Activated CD8-positive, alpha-beta memory T cell treated with anti-CD3 and anti-CD28 coated beads for 4 hours (primary cell): ENCODE results near the gene QSOX2.

ENCODE experiments used
- DNase-seq, 2 donors: peaks; one replicate each; pipeline ENCODE4 v3.0.0-alpha.2; 2020; ENCODE audit warnings: low read depth in 2 of 2

Gene QSOX2

DNA sequence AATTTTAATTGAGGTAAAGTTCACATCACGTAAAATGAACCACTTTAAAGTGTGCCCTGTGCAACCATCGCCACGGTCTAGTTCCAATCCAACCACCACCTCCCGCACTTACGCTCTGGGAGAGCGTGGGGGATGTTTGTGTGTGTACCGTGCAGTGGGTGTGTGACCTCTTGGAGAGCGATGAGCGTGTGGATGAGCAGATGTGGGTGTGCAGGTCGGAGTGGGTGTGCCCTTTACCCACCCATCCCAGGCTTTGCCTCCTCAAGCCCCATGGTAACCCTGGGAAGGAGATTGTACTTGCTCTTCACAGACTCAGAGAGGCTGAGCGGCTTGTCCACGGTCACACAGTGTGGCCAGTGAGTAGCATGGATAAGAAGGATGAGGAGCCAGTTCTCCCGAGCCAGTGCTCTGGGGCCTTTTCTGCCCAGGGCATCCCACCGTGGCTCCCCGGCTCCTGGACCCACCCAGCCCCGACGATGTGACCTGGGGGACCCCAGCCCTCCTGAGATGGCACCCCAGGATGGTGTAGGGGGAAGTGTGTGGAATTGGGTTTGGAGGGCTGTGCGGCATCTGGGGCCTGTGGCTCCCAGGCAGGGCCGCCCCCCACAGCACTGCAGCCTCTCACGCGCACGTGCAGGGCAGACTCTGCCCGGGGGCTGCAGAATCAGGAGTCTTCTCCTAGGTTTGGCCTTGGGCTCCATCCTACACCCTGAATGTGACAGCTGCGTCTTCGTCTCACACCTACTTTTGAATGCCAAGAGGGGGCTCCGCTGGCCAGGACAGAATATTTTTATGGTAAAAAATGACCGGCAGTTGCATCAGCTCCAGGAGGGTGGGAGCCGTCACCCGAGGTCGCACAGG, 54.3 kb downstream of the QSOX2 start:
- no peak for DNase-seq

DNA sequence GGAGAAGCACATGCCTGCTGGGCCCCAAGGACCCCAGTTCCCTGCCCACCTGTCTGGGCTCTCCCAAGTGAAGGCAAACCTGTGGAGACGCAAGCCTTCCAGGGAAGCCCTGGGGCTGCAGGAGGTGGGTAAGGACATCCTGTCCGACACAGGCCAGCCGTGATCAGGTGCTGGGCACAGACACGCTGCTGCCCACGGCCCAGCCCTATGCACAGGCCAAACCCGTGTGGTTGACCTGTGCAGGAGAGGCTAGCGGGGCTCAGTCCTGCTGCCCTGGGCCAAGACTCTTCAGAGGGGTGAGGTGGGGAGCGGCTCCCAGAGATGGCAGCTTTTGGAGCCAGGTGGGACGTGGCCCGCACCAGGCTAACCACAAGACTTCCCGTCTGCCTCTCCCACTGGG, 55.0 kb downstream of the QSOX2 start:
- no peak for DNase-seq

- no peak for DNase-seq
Measured at GRCh38 chr9:136190237-136190601, 55.4 kb downstream of the QSOX2 start.

- no peak for DNase-seq
Measured at GRCh38 chr9:136189394-136190236, 56.0 kb downstream of the QSOX2 start.

DNA sequence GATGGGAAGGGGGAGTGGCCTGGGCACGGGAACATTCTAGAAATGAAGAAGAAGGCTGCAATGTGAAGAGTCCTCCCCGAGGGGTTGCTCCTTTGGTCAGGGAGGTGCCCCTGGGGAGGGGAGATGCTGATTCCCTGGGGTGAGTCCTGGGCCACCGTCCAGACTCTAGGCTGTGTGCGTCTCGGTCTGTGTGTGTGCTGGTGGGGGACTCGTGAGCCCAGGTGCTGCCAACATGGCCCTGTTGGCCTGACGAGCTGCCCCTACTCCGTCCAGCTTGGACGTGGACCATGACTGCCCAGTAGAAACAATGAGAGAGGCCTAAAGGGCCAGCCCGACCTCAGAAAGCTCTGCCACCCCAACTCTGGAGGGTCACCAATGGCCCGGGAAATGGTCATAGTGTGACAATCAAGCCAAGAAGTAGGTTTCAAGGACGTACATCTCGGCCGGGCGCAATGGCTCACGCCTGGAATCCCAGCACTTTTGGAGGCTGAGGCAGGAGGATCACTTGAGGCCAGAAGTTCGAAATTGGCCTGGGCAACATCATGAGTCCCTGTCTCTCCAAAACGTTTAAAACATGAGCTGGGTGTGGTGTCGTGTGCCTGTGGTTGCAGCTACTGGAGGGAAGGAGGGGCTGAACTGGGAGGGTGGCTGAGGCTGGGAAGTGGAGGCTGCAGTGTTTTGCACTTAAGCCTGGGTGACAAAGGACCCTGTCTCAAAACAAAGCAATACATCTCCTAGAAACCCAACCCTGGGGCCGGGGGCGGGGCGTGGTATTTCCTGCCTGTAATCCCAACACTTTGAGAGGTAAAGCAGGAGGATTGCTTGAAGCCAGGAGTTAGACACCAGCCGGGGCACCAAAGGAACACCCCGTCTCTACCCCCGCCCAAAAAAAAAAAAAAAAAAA, 57.7 kb downstream of the QSOX2 start:
- DNase-seq = no peak

DNA sequence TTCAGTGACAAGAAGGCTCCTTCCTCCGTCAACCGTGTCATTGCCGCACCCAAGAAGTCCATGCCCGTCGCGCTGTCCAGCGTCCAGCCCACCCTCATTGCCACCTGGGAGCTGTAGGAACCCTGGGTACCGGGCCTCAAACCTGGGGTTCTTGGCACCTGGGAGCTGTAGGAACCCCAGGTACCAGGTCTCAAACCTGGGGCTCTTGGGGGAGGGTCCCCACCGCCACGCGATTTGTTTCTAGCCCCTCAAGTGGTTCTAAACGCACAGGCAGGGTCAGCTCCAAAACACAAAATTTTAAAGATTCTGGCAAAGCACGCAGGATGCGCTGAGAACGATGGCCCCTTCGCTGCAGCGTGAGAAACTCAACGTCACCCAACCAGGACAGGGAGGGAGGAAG, 58.4 kb downstream of the QSOX2 start:
- no peak for DNase-seq

GRCh38 chr9:136186386-136186785, 59.2 kb downstream of the QSOX2 start:
- no peak for DNase-seq

DNA sequence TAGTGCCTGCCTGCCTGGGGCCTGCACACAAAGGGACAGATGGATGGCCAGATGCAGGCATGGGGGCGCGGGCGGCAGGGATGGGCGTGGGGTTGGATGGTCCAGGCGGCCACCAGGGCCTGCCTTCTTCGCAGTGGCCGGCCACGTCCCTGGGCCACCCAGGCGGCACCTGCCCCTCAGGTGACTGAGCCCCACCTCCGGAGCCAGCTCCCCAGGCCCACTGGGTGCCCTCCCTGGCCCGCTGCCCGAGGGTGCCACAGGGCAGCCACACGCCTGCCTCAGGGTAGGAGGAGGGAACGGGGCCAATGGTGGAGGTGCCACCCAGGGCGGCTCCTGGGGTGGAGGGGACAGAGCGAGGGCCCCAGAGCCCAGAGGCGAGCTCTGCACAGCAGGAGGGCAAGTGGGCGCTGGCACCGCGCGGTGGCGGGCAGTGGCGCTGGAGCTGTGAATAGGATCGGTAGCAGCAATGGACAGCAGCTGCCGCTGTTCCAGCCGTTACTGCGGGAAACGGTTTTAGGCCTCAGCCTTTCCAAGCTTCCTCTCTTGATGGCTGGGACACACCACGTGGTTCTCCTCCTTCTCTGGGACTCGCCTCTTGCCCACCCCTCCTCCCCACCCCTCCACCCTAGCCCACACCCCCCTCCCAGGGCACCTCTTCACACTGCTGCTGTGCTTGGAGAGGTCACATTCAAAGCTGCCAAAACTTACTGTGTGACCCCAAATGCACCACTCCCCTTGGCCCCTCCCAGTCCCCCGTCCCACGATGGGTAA, 59.8 kb downstream of the QSOX2 start:
- no peak for DNase-seq

GRCh38 chr9:136185066-136185465, 60.5 kb downstream of the QSOX2 start:
- no peak for DNase-seq

DNA sequence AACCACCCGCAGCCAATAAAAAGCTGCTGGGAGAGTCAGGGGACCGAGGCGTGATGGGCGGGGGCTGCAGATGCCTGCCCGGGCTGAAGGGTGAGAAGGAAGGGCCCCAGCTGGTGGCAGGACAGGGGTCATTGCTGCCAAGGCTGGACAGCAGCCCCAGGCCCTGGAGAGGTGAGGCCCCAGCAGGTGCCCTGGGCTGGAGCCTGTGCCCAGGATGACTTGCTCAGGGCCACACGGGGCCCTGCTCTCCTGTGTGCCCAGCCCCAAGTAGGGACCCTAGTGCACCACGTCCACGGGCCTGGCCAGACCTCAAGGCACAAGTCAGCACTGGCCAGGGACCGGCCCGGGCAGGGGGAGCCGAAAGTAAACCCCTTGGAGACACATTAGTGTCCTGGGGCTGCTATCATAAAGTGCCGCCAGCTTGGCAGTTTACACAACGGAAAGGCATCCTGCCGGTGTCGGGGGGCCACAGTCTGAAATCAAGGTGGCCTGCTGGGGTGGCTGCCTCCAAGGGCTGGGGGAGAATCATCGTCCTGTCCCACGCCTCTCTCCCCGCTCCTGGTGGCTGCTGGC, 62.7 kb downstream of the QSOX2 start:
- DNase-seq = no peak

DNA sequence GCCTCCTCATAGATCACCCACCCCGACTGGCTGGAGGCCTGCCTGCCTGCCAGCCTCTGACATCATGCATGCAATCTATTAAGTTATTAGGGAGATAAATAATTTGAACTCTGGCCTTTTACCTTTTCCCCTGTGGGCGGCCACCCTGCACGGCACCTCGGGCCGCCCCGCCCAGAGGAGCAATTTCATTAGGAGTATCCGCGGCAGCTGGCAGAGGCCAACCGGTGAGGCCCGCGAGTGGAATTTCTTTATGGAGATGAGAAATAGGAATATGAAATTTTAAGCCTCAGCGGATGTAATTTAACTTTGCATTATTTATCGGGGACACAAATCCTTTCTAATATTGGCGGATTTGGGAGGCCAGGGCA, 63.2 kb downstream of the QSOX2 start:
- no peak for DNase-seq

DNA sequence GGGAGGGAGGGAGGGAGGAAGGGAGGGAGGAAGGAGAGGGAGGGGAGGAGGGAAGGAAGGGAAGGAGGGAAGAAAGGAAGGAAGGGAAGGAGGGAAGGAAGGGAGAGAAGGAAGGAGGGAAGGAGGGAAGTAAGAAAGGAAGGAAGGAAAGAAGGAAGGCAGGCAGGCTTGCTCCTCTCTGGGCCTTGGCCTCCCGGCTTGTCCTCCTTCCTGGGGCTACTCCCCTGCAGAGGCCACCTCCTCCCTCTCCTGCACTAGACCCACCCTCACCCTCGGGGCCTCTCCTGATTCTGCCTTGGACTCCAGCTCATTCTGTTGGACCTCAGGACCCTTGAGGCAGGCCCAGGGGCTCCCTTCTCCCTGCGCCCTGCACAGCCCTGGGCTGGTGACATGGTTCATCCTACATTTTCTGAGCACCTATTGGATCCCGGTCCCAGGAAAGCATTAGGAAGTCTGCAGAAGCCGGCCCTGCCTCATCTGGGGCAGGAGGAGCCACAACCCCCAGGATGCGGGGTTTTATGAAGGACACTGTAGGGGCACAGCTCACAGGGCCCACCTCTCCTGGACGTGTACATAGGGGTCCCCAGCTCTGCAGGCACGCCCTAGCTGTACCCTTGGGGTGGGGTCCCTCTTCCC, 63.7 kb downstream of the QSOX2 start:
- no peak for DNase-seq

GRCh38 chr9:136180586-136180985, 65.0 kb downstream of the QSOX2 start:
- DNase-seq = no peak

DNA sequence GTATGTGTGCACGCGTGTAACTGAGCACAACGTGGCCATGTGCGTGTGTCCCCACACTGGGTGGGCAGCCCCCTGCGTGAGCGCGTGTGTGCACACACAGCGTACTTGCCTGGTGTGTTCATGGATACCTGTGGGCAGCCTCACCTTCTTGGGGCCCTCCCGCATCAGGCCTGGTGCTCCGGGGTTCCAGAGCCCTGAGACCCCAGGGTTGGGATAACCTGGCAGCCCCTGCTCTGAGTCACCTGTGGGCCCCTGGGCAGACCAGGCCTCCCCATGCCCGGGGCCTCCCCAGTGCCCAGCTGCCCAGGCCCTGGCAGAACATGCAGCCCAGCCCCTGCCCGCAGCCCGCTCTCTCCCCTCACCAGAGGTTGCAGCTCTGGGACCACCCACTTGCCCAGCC, 65.9 kb downstream of the QSOX2 start:
- DNase-seq = no peak

DNA sequence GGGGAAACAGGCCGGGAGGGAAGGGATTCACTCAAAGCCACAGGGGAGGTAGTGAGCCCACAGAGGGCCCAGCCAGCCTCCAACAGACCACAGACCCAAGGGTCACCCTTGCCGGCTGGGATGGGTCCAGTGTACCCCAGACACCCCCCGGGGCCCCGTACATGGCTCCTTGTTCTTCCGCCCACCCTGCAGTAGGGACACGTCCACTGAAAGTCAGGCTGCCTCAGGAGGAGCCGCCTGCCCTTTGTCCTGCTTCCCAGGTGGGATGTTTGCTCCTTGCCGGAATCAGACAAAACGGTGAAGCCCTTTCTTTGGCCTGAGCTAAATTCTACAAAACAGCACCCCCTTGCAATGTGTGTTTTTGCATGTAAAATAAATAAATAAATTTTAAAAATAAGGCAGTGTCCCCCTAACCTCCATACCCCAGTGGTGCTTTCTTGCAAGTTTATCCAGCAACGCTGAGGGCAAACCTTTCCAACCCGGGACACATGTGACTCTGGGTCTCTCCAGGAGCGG, 66.5 kb downstream of the QSOX2 start:
- no peak for DNase-seq

DNA sequence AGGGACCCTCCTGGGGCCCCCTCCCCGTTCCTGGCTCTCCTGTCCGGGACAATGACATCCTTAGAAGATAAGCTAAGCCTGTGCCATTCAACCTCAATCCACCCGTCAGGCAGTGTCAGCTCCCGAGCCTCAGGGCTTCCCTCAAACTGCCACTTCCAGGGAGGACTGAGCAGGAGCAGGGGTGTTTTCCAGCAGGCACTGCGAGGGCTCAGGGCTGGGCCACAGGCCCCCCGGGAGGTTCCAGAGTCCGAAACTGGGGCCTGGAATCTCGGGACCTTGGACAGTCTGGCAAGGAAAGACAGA, 66.9 kb downstream of the QSOX2 start:
- DNase-seq = no peak

DNA sequence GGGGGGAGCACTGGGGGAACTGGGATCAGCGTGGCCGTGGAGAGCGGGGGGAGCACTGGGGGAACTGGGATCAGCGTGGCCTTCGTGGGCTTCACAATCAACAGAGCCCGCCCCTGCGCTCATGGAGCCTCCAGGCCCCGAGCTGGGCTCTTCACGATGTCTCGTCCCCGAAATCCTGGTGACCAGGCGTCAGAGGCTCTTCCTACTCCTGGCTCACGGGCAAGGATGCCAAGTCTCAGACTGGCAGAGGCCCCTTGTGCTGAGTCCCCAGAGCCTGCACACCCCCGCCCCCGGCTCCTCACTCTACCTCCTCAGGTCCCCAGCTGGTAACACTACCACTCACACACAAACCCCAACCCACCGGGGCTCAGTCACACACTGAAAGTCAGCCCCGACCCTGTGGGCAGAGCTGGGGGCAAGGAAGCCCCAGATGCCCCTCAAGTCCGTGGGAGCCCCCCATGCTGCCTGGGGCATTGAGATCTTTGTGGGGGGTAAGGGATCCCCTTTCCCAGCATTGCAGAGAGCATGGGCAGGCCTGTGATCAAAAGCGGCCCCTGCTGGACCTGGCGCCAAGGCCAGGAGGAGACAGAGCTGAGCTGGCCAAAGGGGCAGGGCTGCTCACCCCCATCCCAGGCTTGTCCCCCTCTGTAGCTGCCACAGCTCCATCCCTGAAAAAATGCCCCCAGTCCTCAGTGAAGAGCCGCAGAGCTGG, 67.4 kb downstream of the QSOX2 start:
- no peak for DNase-seq

DNA sequence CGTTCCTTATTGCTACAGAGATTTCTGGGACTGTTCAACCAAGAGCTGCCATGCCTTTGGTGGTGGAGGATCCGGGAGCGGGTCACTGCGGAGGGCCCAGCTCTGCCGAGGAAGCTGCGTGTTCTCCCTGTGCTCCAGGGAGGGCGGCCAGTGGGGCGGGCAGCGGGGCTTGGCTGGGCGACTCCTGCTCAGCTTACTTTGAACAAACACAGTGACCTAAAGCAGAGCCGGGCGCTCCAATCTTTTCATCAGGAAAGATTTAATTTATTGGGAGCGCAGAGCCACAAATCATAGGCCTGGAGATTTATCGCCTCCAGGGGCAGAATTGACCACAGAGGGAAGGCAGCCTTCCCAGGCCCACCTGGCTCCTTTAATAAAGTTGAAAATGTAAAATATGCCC, 68.4 kb downstream of the QSOX2 start:
- no peak for DNase-seq

GRCh38 chr9:136175616-136176197, 69.9 kb downstream of the QSOX2 start:
- DNase-seq = no peak
